Neural crest cell (in vitro differentiated cells): ENCODE measurements around the gene CCBE1. TPM values are rescaled to one million over a fixed set of nuclear protein-coding genes. Genes with fewer than 3 reads are reported as not detected.
"Not testable (repeated sequence)": the region's sequence is repeated elsewhere in the genome, so short reads cannot be mapped to it uniquely, and the experiment has no call there.

Experiments
- DNase-seq: peaks from one replicate; pipeline ENCODE4 v3.0.0; 2021; ENCODE audit warnings: low read depth, mixed read lengths, low spot score
- H3K27ac Mint-ChIP-seq: one replicate; pipeline ENCODE4 v1.8.0; 2021; ENCODE audit warnings: mild to moderate bottlenecking, mixed read lengths; ENCODE audit not compliant: unreplicated experiment
- H3K27me3 Mint-ChIP-seq: 2 replicates; pipeline ENCODE4 v1.8.0; 2021; ENCODE audit warnings: low read depth, mild to moderate bottlenecking, mixed read lengths
- H3K36me3 Mint-ChIP-seq: 2 replicates; pipeline ENCODE4 v1.8.0; 2021; ENCODE audit warnings: low read depth, mild to moderate bottlenecking, mixed read lengths
- H3K4me1 Mint-ChIP-seq: 2 replicates; pipeline ENCODE4 v1.8.0; 2021; ENCODE audit warnings: mixed read lengths
- H3K4me3 Mint-ChIP-seq: one replicate; pipeline ENCODE4 v1.8.0; 2021; ENCODE audit warnings: mild to moderate bottlenecking, mixed read lengths
- H3K9me3 Mint-ChIP-seq: 2 replicates; pipeline ENCODE4 v1.8.0; 2021; ENCODE audit warnings: mixed read lengths
- CTCF ChIP-seq: fragments of 200-600 bp; sonication (generic); conservative IDR thresholded peaks from 2 replicates; pipeline ENCODE4 v1.5.0; 2021; ENCODE audit warnings: antibody characterized with exemption, mild to moderate bottlenecking
- total RNA-seq: library from RNA; stranded (reverse); gene quantifications from 2 replicates; pipeline ENCODE4 v1.2.1, GENCODE V29; 2021

The CCBE1 gene
- total RNA-seq, 1 donor from 2014 or later: 0.33 TPM

GRCh38 chr18:59737776-59738300, 40.6 kb upstream of the CCBE1 start:
- H3K27me3 Mint-ChIP-seq: no peaks in the 10 kb centered on the region
- H3K9me3 Mint-ChIP-seq: no peaks in the 10 kb centered on the region
- H3K4me1 Mint-ChIP-seq: no peaks in the 10 kb centered on the region
- H3K4me3 Mint-ChIP-seq: no peak overlapping the region
- no peak overlapping the region for H3K27ac Mint-ChIP-seq
- H3K36me3 Mint-ChIP-seq: no peaks in the 10 kb centered on the region
- no peak for DNase-seq
- TF ChIP-seq CTCF: no peak

GRCh38 chr18:59737335-59737734, 40.1 kb upstream of the CCBE1 start:
- not testable (repeated sequence) for H3K36me3 Mint-ChIP-seq, DNase-seq, H3K27ac Mint-ChIP-seq, H3K4me3 Mint-ChIP-seq, H3K27me3 Mint-ChIP-seq, H3K4me1 Mint-ChIP-seq, H3K9me3 Mint-ChIP-seq

GRCh38 chr18:59736061-59736460, 38.8 kb upstream of the CCBE1 start:
- Mint-ChIP-seq H3K27me3 (peaks cover 7% of the 10 kb centered on the region), H3K4me1 (no peaks in the 10 kb centered on the region), H3K27ac (no peak overlapping the region), H3K36me3 (no peaks in the 10 kb centered on the region), H3K4me3 (no peak overlapping the region), H3K9me3 (no peaks in the 10 kb centered on the region)
- no peak for TF ChIP-seq CTCF
- DNase-seq: no peak

- TF ChIP-seq CTCF: no peak
- Mint-ChIP-seq H3K27me3 (peaks cover 8% of the 10 kb centered on the region), H3K9me3 (no peaks in the 10 kb centered on the region), H3K27ac (no peak overlapping the region), H3K4me3 (no peak overlapping the region), H3K36me3 (no peaks in the 10 kb centered on the region), H3K4me1 (no peaks in the 10 kb centered on the region)
- DNase-seq: no peak
These were observed 38.1 kb upstream of the CCBE1 start for GRCh38 chr18:59735269-59735860.

GRCh38 chr18:59733421-59733820, 36.2 kb upstream of the CCBE1 start:
- H3K4me3 Mint-ChIP-seq: no peak overlapping the region
- H3K27ac Mint-ChIP-seq: no peak overlapping the region
- DNase-seq: no peak
- H3K4me1 Mint-ChIP-seq: no peaks in the 10 kb centered on the region
- no peak for TF ChIP-seq CTCF
- no peaks in the 10 kb centered on the region for H3K9me3 Mint-ChIP-seq
- no peaks in the 10 kb centered on the region for H3K36me3 Mint-ChIP-seq
- H3K27me3 Mint-ChIP-seq: peaks cover 17% of the 10 kb centered on the region

GRCh38 chr18:59730896-59731295, 33.7 kb upstream of the CCBE1 start:
- no peak overlapping the region for H3K27ac Mint-ChIP-seq
- no peak overlapping the region for H3K4me3 Mint-ChIP-seq
- no peaks in the 10 kb centered on the region for H3K36me3 Mint-ChIP-seq
- H3K27me3 Mint-ChIP-seq: peaks cover 19% of the 10 kb centered on the region
- no peak for DNase-seq
- TF ChIP-seq CTCF: no peak
- no peaks in the 10 kb centered on the region for H3K9me3 Mint-ChIP-seq
- no peaks in the 10 kb centered on the region for H3K4me1 Mint-ChIP-seq
